ENCODE data around the gene DCLRE1C. TPM values are rescaled to one million over a fixed set of nuclear protein-coding genes. Genes with fewer than 3 reads are reported as not detected.

DCLRE1C gene
- total RNA-seq, 4 donors from 2014 or later, result 9.8 to 17.3 (median 12.0) TPM

- TF ChIP-seq CTCF (IDR thresholded peaks at IDR 0.05), result no peak
- TF ChIP-seq POLR2A (IDR thresholded peaks at IDR 0.05), result no peak
- intact Hi-C loops (cut with DNase I; ENCODE audit: low total_unique reads), result no loop called here
- 87 to 89% methylated on average over 5 of the region's 5 CpGs for WGBS, 2 donors
- no peak overlapping the region for H3K4me3 ChIP-seq (ENCODE audit: low read depth, poor library complexity, severe bottlenecking)
- DNase-seq (ENCODE audit: low spot score in 2 of 2), result no peak
These were observed 94.9 kb downstream of the DCLRE1C start for GRCh38 chr10:14859043-14859442.

GRCh38 chr10:14858338-14858960 is 95.4 kb downstream of the DCLRE1C start:
- no peak for DNase-seq (ENCODE audit: low spot score in 2 of 2)
- TF ChIP-seq POLR2A (IDR thresholded peaks at IDR 0.05), result no peak
- TF ChIP-seq CTCF (IDR thresholded peaks at IDR 0.05), result no peak
- no peak overlapping the region for H3K4me3 ChIP-seq (ENCODE audit: low read depth, poor library complexity, severe bottlenecking)
- intact Hi-C loops (cut with DNase I; ENCODE audit: low total_unique reads), result no loop called here
- 89 to 96% methylated on average over 6 of the region's 6 CpGs for WGBS, 2 donors

GRCh38 chr10:14855453-14855852 is 98.4 kb downstream of the DCLRE1C start:
- whole genome bisulfite sequencing, 2 donors, result 90 to 91% methylated on average over 1 of the region's 1 CpG
- TF ChIP-seq CTCF (IDR thresholded peaks at IDR 0.05) (no peak), POLR2A (IDR thresholded peaks at IDR 0.05) (no peak)
- no peak for DNase-seq (ENCODE audit: low spot score in 2 of 2)
- intact Hi-C loops (cut with DNase I; ENCODE audit: low total_unique reads), result no loop called here
- H3K4me3 ChIP-seq (ENCODE audit: low read depth, poor library complexity, severe bottlenecking), result no peak overlapping the region

- no peak overlapping the region for H3K4me3 ChIP-seq (ENCODE audit: low read depth, poor library complexity, severe bottlenecking)
- TF ChIP-seq POLR2A (IDR thresholded peaks at IDR 0.05), result no peak
- TF ChIP-seq CTCF (IDR thresholded peaks at IDR 0.05), result no peak
- intact Hi-C loops (cut with DNase I; ENCODE audit: low total_unique reads), result no loop called here
- DNase-seq (ENCODE audit: low spot score in 2 of 2), result no peak
- WGBS, 2 donors, result 93 to 97% methylated on average over 3 of the region's 3 CpGs
These were observed 101.7 kb downstream of the DCLRE1C start for GRCh38 chr10:14852236-14852635.

Other genes with a start within 250 kb of the DCLRE1C start
- 10 to 100 TPM; 28.3 to 52.7 (median 31.0) TPM for gene FAM107B, start 179.2 kb downstream of the DCLRE1C start, total RNA-seq
- gene CDNF, start 116.1 kb downstream of the DCLRE1C start, total RNA-seq, result 1 to 10 TPM; 1.9 to 9.8 (median 3.9) TPM
- 1 to 10 TPM; 3.6 to 9.2 (median 5.9) TPM for gene HSPA14, start 115.8 kb downstream of the DCLRE1C start, total RNA-seq
- gene MSANTD7, start 115.8 kb downstream of the DCLRE1C start, total RNA-seq, result 10 to 100 TPM in 3 of 4 donors, 1 to 10 TPM in 1; 8.7 to 12.2 (median 10.7) TPM
- 1 to 10 TPM in 3 of 4 donors, under 1 TPM in 1; 0.99 to 5.3 (median 3.5) TPM for gene SUV39H2, start 75.2 kb downstream of the DCLRE1C start, total RNA-seq
- not detected for gene MEIG1, start 5.3 kb upstream of the DCLRE1C start, total RNA-seq
- 1 to 10 TPM in 3 of 4 donors, not detected in 1; 1.4 to 6.0 (median 1.5) TPM for gene OLAH, start 89.8 kb upstream of the DCLRE1C start, total RNA-seq
- under 1 TPM in 2 of 4 donors, not detected in 2; 0.23 to 0.38 TPM for gene ACBD7, start 134.7 kb upstream of the DCLRE1C start, total RNA-seq
- gene RPP38, start 143.3 kb upstream of the DCLRE1C start, total RNA-seq, result 10 to 100 TPM; 12.6 to 14.9 (median 14.3) TPM
- 10 to 100 TPM; 15.9 to 23.4 (median 20.9) TPM for gene NMT2, start 214.6 kb upstream of the DCLRE1C start, total RNA-seq